Erythroblast (primary cell): Measurements from ENCODE around the gene HERC4.

Source experiments
- GATA1 ChIP-seq: IDR thresholded peaks from 2 replicates; pipeline ENCODE4 v1.6.1; 2011; ENCODE audit warnings: low read depth, mild to moderate bottlenecking, control low read depth, low read length, moderate library complexity
- POLR2A ChIP-seq: IDR thresholded peaks from 2 replicates; pipeline ENCODE4 v1.6.1; 2011; ENCODE audit warnings: mild to moderate bottlenecking, low read length

- TF ChIP-seq POLR2A (no peak), GATA1 (no peak)
Measured at GRCh38 chr10:68073631-68074030, 1.5 kb downstream of the HERC4 start.
